NCI-H82 (cell line): ENCODE results near the gene HOXC6.

ENCODE experiments used
- DNase-seq: peaks from one replicate; lab custom pipeline; 2025; lab: John Stamatoyannopoulos, UW

HOXC6 gene

DNA sequence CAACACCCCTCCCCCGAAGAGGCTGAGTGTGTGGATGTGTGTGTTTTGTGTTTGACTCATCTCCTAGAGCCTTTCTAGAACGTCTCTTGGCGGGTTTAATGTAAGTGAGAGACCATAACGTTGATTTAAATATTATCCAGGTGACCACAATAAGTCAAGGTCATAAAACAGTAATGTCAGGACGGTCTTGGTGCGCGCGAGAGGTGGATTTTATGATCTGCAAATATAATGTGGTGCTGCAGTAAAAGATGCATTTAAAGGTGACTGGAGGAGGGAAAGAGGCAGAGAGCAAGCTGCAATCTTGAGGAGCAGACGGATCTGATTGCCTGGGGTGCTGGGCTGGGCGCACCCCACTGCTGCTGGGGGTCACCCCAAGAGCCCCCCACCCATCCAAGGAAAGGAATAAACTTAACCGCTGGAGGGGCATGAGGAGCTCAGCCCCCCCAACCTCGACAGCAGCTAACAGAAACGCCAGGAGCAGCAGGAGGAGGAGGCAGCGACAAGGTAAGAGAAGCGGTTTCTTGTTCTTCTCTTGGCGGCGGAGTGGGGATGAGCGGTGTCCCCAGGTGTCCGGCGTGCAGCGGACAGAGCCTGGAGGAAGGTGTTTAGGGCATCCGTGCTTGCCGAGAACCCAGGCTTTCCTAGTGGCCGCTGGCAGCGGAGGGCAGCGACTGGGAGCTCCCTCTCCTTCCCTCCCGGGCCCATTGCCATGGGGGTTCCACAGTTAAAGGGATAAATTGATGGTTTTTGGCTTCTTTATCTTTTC, 37.7 kb upstream of the HOXC6 start:
- DNase-seq, result no peak

DNA sequence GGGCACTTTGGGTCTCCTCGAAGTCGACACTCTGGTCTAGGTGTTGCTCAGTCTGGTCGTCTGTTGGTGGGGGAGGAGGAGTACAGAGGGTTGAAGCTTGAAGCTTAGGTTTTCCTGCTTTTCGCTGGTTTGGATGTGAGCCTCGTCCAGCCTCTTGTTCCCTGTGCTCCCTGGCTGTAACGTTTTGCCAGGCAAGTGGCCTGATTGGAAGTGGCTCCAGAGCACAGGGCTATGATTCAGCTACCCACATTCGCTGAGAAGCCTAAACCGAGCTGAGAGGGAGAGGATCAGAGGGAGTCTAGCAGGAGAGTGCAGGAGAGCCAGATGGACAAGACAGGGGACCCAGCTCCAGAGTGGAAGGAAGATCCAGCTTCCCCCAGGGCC, 37.2 kb upstream of the HOXC6 start:
- peak; percentile 76 for DNase-seq

DNA sequence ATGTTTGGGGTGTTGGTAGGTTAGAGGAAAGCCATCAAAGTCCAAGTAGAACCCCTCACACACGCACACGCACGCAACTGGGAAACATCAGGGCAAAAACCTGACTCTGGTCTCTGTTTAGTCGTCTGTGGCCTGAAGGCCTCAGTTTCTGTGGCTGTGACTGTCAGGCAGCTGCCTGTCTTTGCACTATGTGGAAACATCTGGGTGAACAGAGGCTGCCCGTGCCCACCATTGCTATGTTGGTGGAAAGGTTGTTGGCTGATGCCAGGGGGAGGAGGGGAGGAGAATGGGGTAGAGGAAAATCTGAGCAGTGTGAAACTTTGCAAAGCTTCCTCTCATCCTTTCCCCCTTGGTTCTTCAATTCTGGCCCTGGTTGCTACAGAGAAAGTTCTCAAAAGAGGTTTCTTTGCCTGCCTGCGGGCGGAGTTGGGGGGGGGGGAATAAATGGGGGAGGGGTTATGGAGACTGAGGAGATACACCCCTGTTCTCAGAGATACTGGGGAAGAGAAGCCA, 35.8 kb upstream of the HOXC6 start:
- DNase-seq, result no peak

DNA sequence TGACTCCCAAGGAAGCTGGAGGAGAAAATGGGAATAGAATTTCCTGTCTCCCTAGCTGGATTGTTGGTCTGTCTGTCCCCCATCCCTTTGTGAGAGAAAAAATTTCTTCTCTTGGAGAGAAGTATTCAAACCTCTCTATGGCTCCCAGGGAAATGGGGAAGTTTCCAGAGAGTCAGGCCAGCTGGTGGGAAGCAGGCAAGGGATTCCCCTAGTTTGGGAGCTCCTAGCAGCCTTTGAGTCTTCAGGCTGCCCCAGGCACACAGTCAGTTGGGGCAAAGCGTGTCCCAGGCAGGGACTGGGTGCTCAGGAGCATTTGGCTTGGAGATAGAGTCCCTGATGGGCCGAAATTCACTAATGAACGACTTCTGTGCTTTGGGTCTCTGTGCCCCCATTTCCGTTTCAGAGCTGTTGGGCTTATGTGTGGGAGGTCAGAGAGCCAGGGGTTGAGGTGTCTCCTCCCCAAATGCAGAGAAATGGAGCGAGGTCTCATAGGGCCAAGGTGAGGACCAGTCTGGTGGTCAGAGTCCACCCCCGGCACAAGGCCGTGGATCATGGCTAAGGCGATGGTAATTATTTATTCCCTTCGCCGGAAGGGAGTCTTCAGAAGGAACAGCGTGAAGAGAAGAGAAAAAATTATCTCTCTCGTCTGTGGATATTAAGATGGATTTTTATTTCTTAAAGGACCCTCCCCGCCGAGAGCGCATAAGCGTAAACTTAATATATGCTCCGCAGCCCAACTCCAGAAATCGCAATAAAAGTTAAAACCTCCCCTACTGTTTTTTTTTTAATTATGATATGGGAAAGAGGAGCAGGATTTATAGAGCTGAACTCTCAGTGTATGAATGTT, 34.9 kb upstream of the HOXC6 start:
- no peak for DNase-seq

DNA sequence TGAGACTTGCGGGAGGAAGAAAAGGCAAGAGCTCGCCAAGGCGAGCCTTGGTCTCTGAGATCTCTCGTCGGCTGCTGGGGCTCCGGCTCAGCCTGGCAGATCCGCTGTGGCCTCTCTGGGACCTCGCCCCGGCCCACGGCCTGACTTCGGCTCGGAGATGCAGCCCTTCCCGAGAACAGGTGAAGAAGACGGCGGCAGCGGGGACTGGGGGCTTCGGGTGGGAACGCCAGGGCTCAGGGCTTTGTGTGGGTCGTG, 34.3 kb upstream of the HOXC6 start:
- DNase-seq, result no peak

DNA sequence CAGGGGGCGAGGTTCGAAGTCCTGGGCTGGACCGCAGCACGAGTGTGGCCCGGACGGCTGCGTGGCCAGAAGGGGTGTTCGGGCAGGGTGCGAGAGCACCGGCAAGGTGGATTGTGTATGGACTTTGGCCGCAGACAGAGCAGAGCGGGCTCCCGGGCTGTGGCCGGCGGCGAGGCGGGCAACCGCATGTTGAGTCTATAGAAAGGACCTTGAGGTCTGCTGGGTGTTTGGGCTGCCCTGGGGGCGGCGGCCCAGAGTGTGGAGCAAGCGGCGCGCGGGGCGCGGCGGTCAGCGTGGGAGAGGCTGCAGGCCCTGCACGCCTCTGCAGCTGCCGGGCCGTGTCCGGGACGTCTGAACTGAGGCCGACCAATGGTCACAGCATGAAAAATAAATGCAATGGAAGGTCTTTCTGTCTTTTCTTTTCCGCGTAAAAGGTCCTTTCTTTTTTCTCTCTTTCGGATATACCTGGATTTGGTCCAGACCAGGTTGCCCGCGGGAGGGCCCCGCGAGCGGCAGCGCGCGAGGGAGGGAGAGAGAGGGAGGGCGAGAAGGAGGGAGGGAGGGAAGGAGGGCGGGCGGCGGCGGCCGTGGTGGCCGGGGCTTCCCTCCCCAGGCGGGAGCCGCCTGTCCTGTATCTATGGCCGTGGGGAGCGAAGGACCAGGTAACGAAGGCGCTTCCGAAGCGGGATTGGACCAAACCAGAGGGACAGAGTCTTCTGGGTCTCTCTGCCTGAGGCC, 33.8 kb upstream of the HOXC6 start:
- DNase-seq, result no peak

DNA sequence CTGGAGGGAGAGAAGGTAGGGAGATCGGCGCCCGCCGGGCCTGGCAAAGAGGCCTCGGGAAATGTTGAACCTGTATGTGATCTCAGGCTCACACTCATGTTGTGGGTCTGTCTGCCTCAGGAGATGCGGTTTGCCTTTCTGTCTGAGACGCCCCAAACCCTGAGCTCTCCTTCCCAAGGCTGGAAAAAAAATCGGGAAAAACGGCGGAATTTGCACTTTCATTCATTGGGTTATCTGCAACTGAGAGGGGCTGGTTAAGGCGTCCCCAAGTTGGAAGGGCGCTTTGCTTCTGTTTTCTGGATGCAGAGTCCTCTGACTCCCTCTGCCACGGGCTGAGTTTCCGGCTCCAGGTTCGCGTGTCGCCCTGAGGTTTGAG, 33.2 kb upstream of the HOXC6 start:
- no peak for DNase-seq

DNA sequence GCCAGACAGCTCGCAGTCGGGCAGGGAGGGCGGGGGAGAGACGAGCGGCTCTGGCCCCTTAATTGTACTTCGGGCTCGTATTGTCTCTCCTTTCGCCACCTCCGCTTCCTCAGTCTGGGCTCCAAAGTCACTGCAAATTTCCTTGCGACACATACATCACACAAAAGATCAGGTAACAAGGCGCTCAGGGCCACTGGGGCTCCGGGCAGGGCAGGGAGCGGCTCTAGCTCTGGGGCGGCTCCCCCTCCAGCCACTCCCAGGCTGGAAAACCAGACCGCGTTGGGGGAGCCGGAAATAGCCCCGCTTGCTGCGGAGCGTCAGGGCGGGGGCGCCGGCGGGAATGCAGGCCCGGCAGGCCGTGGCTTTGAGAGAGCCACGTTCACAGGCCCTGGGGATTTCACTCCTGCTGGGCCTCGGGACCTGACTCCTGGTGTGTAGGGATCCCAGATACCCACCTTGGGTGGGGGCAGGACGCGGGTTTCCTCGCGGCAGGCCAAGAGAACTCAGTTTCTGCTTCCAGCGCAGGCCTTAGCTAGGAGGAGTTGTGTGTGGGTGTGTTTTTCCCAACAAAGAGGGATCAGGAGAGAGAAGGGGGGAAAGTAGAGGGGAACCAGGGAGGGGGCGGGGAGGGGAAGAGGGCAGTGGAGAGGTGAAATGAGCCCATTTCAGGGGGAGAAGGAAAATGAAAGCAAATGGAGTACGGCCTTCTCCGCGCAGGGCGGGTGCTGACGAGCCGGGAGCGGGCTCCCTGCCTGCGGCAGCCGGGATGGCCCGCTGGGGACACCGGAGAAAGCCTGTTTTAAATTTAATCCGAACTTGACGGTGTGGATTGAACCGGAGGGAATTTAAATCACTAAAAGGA, 32.6 kb upstream of the HOXC6 start:
- DNase-seq, result no peak

DNA sequence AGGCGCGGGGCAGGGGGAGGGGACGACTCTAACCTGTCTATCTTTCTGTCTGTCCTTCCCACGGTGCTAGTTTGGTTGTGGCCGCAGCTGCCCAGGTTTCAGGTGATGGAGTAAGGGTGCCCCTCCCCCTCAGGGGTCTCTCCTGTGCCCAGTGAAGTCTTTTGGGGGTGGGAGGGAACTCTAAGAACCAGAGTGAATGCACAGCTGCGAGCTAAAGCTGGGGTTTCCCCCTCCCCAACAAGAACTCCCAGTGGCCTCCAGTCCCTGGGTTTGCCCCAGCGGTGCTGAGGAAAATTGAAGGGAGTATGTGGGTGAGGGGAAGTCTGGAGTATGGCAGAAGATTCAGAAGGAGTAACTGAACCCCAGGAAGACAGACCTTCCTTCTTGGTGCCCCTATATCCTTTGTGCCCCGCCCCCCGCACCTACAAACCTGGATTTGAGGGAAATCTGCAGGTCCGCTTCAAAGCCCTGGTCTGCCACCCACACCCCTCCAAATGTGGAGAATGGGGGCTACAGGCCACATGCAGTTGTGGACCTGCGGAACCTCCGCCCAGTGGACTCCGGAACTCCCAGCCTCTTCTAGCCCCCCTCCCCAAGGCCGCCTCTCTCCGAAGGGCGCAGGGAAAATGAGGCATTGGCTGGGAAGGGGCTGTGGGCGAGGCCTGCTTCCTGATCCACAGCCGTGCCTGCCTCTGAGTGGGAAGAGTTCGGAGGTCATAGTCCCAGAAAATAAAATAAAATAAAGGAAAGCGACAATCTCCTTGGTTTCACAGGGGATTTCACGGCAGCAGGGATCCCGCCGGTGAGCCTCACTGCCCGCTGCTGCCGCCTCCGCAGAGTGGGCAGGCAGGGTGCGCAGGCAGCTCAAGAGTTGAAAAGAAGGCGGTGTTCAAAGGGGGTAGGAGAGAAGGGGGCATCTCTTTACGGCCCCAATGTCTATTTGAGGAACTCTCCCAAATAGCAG, 31.7 kb upstream of the HOXC6 start:
- no peak for DNase-seq

DNA sequence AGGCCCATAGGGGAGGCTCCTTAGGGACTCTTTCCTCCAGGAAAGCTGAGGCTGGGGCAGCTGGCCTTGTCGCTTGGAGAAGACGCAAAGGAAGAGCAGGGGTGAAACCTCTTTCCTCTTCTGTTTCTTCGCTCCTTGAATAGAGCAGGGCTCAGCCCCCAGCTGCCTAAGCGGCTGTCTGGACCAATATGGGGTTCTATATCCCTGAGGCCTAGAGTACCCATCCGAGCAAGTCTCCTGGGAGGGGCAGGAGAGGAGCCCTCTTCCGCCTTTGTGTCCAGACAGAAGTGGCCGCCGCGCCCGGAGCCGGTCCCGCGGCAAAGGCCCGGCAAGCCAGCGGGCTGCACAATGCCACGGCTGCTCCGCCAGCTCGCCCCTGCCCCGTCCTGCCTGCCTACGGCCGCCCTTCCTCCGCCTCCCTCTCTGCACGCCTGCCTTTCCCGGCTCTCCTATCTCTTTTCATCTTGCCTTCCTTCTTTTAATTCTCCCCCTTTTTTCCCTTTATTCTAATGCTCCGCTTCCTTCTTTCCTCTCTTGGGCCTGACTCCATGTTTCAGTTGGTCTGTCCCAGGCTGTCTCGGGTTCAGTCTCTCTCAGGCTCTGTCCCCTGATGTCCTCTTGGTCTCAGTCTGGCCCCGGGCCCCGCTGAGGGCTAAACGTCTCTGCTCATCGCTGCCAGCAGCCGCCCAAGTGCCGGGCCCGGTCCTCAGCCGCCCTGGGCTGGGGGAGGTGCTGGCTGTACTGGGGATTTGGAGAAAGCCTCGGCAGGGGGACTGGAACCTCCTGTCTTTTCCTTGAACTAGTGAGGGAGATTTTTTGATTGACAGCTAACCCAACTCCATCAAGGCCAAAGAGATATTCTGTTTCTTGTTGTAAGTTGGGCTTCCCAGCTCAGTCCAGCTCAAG, 30.8 kb upstream of the HOXC6 start:
- DNase-seq, result peak; percentile 52

DNA sequence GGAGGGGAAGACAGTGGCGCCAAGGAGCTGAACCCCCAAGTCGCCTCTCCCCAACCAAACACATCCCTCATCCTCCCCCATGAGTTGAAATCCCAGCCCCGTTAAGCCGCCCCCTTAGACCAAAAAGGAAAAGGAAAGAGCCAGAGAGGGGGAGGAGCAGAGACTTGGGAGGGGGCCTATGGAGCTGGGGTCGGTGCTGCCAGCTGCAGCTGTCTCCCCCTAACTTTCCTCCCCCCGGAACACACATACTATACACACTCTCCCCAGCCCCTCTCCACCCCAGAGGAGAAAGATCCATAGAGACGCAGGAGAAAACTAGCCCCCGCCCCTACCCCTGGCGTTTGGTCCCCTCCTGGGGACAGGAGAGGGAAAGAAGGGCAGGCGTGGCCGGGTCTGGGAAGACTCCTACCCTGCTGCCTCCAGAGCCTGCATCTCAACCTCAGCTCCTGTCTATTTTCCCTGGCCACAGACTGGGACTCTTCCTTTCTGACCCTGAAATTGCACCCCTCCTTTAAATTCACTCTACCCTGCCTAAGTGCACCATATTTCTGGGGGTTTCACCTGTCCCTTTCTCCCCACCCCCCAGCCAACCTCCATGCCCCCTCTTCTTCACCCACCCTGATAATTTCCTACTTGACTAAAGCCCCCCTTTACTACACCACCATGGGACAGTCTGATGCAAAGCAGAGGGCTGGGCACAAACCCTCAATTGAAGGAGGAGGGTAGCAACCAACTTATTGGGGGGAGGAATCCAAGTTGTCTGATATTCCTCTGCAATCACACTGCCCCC, 29.9 kb upstream of the HOXC6 start:
- DNase-seq, result no peak

DNA sequence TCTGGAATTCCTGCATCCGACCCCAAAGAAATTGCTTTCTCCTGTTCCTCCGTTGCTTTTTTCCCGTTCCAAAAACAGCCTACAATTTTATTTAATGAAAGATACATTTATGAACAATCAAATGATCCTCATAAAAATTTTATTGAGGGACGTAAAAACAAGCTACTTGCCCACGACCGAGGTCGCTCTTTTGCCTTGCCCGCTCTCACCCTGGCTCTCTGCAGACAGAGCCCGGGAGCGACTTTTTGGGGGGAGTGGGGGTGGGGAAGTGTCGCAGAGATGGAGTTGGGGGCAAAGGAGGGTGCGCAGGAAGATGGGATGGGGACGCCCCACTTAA, 29.4 kb upstream of the HOXC6 start:
- DNase-seq, result no peak

DNA sequence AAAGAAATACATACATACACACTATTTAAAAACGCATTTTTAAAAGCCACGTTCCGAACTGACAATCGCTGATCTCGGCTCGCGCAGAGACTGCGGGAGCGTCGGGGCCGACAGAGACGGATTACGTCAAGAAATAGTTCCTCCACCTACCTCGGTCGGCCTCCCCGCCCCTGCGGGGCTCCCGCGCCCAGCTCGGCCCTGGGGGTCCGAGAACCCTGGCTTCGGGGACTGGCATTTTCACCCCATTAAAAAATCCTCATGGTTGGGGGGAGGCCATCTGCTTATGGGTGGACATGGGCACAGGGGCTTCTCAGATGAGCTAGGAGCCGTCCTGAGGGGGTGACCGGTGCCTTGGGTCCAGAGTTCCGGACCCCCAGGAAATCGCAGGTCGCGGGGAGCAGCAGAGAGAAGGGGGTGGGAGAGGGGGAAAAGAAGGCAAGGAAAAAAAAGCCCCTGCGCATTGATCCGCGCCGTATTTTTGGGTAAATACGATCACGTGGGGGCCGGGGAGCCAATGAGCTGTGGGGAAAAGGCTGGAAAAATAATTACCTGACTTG, 28.6 kb upstream of the HOXC6 start:
- DNase-seq, result peak; percentile 90

DNA sequence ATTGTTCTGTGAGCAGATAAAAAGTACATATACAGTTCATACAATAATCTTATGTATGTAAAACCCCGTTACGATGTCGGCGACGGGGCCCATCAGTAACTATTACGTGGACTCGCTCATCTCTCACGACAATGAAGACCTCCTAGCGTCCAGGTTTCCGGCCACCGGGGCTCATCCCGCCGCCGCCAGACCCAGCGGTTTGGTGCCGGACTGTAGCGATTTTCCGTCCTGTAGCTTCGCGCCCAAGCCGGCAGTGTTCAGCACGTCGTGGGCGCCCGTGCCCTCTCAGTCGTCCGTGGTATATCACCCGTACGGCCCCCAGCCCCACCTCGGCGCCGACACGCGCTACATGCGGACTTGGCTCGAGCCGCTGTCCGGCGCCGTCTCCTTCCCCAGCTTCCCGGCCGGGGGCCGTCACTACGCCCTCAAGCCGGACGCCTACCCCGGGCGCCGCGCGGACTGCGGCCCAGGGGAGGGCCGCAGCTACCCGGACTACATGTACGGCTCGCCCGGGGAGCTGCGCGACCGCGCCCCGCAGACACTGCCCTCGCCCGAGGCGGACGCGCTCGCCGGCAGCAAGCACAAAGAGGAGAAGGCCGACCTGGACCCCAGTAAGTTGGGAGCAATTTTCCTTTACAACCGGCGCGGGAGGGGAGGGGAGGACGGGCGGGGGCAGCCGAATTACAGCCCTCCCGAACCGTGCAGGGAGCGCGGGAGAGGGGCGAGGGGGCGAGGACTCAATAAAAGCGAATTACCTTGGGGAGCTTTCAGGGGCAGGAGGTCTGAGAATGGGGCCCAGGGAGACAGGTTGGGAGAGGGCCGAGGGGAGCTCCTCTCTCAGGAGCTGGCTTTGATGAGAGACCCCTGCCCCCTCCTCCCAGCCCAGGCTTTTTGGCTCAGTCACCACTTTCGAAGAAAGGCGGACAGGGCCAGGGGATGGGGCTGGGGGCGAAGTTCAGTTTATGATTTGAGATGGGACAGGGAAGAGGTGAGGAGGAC, 27.8 kb upstream of the HOXC6 start, which contains the start of gene HOXC9:
Gene HOXC9, plus strand, starts transcription at position 46 of the 999 bp plus-strand sequence. Its CDS starts 28 bp downstream, at position 74.
- DNase-seq, result peak; percentile 76

DNA sequence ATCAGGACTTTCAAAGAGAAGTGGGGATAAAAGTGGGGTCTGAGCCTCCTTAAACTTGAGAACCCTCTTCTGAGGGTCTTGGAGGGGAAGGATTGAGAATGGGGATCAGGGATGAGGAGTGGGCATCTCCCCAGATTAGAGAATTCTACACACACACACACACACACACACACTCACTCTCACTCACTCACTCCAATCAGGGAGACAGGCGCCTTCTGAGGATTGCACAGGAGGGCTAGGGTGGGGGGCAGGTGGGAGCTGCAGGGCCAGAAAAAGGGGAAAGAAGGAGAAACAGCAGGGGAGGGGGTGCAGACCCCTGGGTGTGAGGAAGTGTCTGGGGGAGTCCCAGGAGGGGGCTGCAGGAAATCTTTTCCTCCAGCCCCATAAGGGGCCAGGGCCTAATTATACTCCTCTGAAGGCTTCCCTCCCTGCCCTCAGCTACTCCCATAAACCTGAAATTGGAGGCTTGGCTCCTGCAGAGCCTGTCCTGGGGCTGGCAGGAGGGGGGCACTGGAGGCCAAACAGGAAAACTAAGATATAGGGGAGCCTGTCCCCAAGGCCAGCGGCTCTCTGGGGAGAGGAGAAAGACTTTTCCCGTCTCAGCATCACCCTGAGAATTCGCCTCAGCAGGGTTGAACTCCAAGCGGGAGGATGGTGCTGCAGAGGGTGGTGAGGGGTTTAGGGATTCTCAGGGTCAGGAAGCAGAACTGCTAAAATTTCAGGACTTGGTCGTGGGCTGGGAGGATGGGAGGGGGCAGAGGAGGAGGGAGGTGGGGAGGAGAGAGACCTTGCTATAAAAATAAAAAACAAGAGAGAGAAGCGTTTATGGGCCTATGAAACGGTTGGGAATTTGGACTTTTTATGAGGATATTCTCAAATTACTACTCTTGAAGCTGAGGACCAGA, 26.7 kb upstream of the HOXC6 start:
- peak; percentile 43 for DNase-seq

DNA sequence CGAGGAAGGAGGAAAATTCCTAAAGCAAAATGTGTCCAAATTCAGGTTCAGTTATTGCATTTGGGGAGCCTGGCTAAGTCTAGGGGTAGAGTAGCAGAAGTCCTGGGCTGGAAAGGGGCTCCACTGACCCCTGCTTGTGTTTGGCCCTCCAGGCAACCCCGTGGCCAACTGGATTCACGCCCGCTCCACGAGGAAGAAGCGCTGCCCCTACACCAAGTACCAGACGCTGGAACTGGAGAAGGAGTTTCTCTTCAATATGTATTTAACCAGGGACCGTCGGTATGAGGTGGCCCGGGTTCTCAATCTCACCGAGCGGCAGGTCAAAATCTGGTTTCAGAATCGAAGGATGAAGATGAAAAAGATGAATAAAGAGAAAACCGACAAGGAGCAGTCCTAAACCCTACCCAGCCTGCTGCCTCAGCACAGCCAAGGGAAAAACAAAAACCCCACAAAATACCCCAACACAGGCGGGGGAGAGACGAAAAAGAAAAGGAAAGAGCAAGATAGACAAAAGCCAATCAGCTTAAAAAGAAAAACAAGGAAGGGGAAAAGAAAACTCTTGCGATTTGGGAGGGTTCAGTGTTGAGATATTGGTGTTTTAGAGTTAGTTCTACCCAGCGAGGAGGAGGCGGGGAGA, 25.8 kb upstream of the HOXC6 start:
- no peak for DNase-seq
